ENCODE data around the gene PRR29.

Gene PRR29

GRCh38 chr17:64024215-64024654, 26.1 kb downstream of the PRR29 start:
- H3K27ac ChIP-seq = no peak overlapping the region
- no peak overlapping the region for H3K4me2 ChIP-seq (ENCODE audit: low read length)
- H3K4me1 ChIP-seq = peaks cover 3% of the 10 kb centered on the region
- no peak overlapping the region for H3K9ac ChIP-seq
- no peaks in the 10 kb centered on the region for H3K79me2 ChIP-seq
- no peaks in the 10 kb centered on the region for H3K9me3 ChIP-seq (ENCODE audit: control insufficient read depth, low read length)
- H3K36me3 ChIP-seq (ENCODE audit: control insufficient read depth, insufficient read depth, low read length) = no peaks in the 10 kb centered on the region
- H2AFZ ChIP-seq = no peak overlapping the region
- H3K4me3 ChIP-seq (ENCODE audit: low read depth, low read length) = no peak overlapping the region
- TF ChIP-seq CTCF (IDR thresholded peaks at IDR 0.05) = no peak
- no peaks in the 10 kb centered on the region for H3K27me3 ChIP-seq (ENCODE audit: control insufficient read depth, insufficient read depth, low read length)

- H3K36me3 ChIP-seq (ENCODE audit: control insufficient read depth, insufficient read depth, low read length) = no peaks in the 10 kb centered on the region
- H3K9ac ChIP-seq = no peak overlapping the region
- peaks cover 3% of the 10 kb centered on the region for H3K4me1 ChIP-seq
- no peaks in the 10 kb centered on the region for H3K79me2 ChIP-seq
- H3K4me2 ChIP-seq (ENCODE audit: low read length) = no peak overlapping the region
- no peak overlapping the region for H3K4me3 ChIP-seq (ENCODE audit: low read depth, low read length)
- H3K27me3 ChIP-seq (ENCODE audit: control insufficient read depth, insufficient read depth, low read length) = no peaks in the 10 kb centered on the region
- H3K27ac ChIP-seq = no peak overlapping the region
- TF ChIP-seq CTCF (IDR thresholded peaks at IDR 0.05) = no peak
- no peaks in the 10 kb centered on the region for H3K9me3 ChIP-seq (ENCODE audit: control insufficient read depth, low read length)
- H2AFZ ChIP-seq = peak overlapping the region; percentile 84
Observed at GRCh38 chr17:64024781-64025731, 26.9 kb downstream of the PRR29 start.

- no peaks in the 10 kb centered on the region for H3K27me3 ChIP-seq (ENCODE audit: control insufficient read depth, insufficient read depth, low read length)
- peak overlapping the region; percentile 84 for H2AFZ ChIP-seq
- no peaks in the 10 kb centered on the region for H3K9me3 ChIP-seq (ENCODE audit: control insufficient read depth, low read length)
- H3K4me3 ChIP-seq (ENCODE audit: low read depth, low read length) = no peak overlapping the region
- H3K9ac ChIP-seq = no peak overlapping the region
- H3K27ac ChIP-seq = no peak overlapping the region
- no peaks in the 10 kb centered on the region for H3K79me2 ChIP-seq
- no peaks in the 10 kb centered on the region for H3K36me3 ChIP-seq (ENCODE audit: control insufficient read depth, insufficient read depth, low read length)
- peaks cover 3% of the 10 kb centered on the region for H3K4me1 ChIP-seq
- peak; percentile 96 for TF ChIP-seq CTCF (IDR thresholded peaks at IDR 0.05)
- peak overlapping the region; percentile 64 for H3K4me2 ChIP-seq (ENCODE audit: low read length)
Observed at GRCh38 chr17:64025732-64026294, 27.7 kb downstream of the PRR29 start.

- Histone ChIP-seq H3K4me3 (ENCODE audit: low read depth, low read length) (no peak overlapping the region), H3K27ac (no peak overlapping the region), H3K36me3 (ENCODE audit: control insufficient read depth, insufficient read depth, low read length) (no peaks in the 10 kb centered on the region), H2AFZ (no peak overlapping the region), H3K9ac (no peak overlapping the region), H3K9me3 (ENCODE audit: control insufficient read depth, low read length) (no peaks in the 10 kb centered on the region), H3K27me3 (ENCODE audit: control insufficient read depth, insufficient read depth, low read length) (no peaks in the 10 kb centered on the region), H3K4me2 (ENCODE audit: low read length) (no peak overlapping the region), H3K4me1 (peaks cover 3% of the 10 kb centered on the region), H3K79me2 (no peaks in the 10 kb centered on the region)
- peak; percentile 82 for TF ChIP-seq CTCF (IDR thresholded peaks at IDR 0.05)
Observed at GRCh38 chr17:64028874-64029464, 30.8 kb downstream of the PRR29 start.

All from parathyroid adenoma (tissue), 2 donors.